ENCODE measurements around the gene SELENOI. TPM values are rescaled to one million over a fixed set of nuclear protein-coding genes. Genes with fewer than 3 reads are reported as not detected.

Gene SELENOI
- total RNA-seq, 1 experiment from 2014 or later: 75.4 TPM

GRCh38 chr2:26333293-26333692 lies 12.7 kb upstream of the SELENOI start:
- CTCF ChIA-PET: no interaction called here
- peak; percentile 41 for DNase-seq
- TF ChIP-seq CTCF (IDR thresholded peaks at IDR 0.05; ENCODE audit: unreplicated experiment): no peak
- no TSS peak for BruUV-seq (replicated peaks)
- Mint-ChIP-seq H3K4me1 (ENCODE audit: low read depth, unreplicated experiment) (peaks cover 18% of the 10 kb centered on the region), H3K9me3 (ENCODE audit: low read depth, unreplicated experiment) (no peaks in the 10 kb centered on the region), H3K36me3 (ENCODE audit: insufficient read depth, unreplicated experiment) (no peaks in the 10 kb centered on the region), H3K27me3 (ENCODE audit: unreplicated experiment) (no peaks in the 10 kb centered on the region), H3K27ac (ENCODE audit: unreplicated experiment) (no peak overlapping the region), H3K4me3 (ENCODE audit: low read depth, unreplicated experiment) (no peak overlapping the region)
- intact Hi-C loops (cut with micrococcal nuclease; ENCODE audit: unreplicated experiment): loop anchor here (5.0 kb wide), 1 partner anchor 91 kb away; the partner anchor contains the start of genes HADHA and HADHB

GRCh38 chr2:26335231-26335630 lies 10.7 kb upstream of the SELENOI start:
- Mint-ChIP-seq H3K27me3 (ENCODE audit: unreplicated experiment) (no peaks in the 10 kb centered on the region), H3K4me1 (ENCODE audit: low read depth, unreplicated experiment) (peaks cover 22% of the 10 kb centered on the region), H3K36me3 (ENCODE audit: insufficient read depth, unreplicated experiment) (no peaks in the 10 kb centered on the region), H3K4me3 (ENCODE audit: low read depth, unreplicated experiment) (no peak overlapping the region), H3K27ac (ENCODE audit: unreplicated experiment) (no peak overlapping the region), H3K9me3 (ENCODE audit: low read depth, unreplicated experiment) (no peaks in the 10 kb centered on the region)
- DNase-seq: no peak
- CTCF ChIA-PET: no interaction called here
- intact Hi-C loops (cut with micrococcal nuclease; ENCODE audit: unreplicated experiment): no loop called here
- TF ChIP-seq CTCF (IDR thresholded peaks at IDR 0.05; ENCODE audit: unreplicated experiment): no peak
- no TSS peak for BruUV-seq (replicated peaks)

- CTCF ChIA-PET: no interaction called here
- H3K36me3 Mint-ChIP-seq (ENCODE audit: insufficient read depth, unreplicated experiment): no peaks in the 10 kb centered on the region
- peaks cover 27% of the 10 kb centered on the region for H3K4me1 Mint-ChIP-seq (ENCODE audit: low read depth, unreplicated experiment)
- H3K4me3 Mint-ChIP-seq (ENCODE audit: low read depth, unreplicated experiment): no peak overlapping the region
- H3K9me3 Mint-ChIP-seq (ENCODE audit: low read depth, unreplicated experiment): no peaks in the 10 kb centered on the region
- no peak overlapping the region for H3K27ac Mint-ChIP-seq (ENCODE audit: unreplicated experiment)
- no TSS peak for BruUV-seq (replicated peaks)
- DNase-seq: no peak
- H3K27me3 Mint-ChIP-seq (ENCODE audit: unreplicated experiment): no peaks in the 10 kb centered on the region
- intact Hi-C loops (cut with micrococcal nuclease; ENCODE audit: unreplicated experiment): no loop called here
- TF ChIP-seq CTCF (IDR thresholded peaks at IDR 0.05; ENCODE audit: unreplicated experiment): no peak
These were observed 9.2 kb upstream of the SELENOI start for GRCh38 chr2:26336719-26337118.

GRCh38 chr2:26337298-26337697 lies 8.6 kb upstream of the SELENOI start:
- Mint-ChIP-seq H3K27ac (ENCODE audit: unreplicated experiment) (no peak overlapping the region), H3K36me3 (ENCODE audit: insufficient read depth, unreplicated experiment) (peaks cover under 1% of the 10 kb centered on the region), H3K9me3 (ENCODE audit: low read depth, unreplicated experiment) (no peaks in the 10 kb centered on the region), H3K4me3 (ENCODE audit: low read depth, unreplicated experiment) (no peak overlapping the region), H3K27me3 (ENCODE audit: unreplicated experiment) (no peaks in the 10 kb centered on the region), H3K4me1 (ENCODE audit: low read depth, unreplicated experiment) (peaks cover 27% of the 10 kb centered on the region)
- CTCF ChIA-PET: interaction anchor here (0.6 kb wide), 1 partner anchor 122 kb away, joined by 5 read pairs; no protein-coding TSS in a partner anchor
- TF ChIP-seq CTCF (IDR thresholded peaks at IDR 0.05; ENCODE audit: unreplicated experiment): no peak
- no peak for DNase-seq
- intact Hi-C loops (cut with micrococcal nuclease; ENCODE audit: unreplicated experiment): no loop called here
- BruUV-seq (replicated peaks): no TSS peak

All from Calu3 (cell line).